GM21367 (cell line): ENCODE data around the gene WWP2.

ENCODE experiments used
- ATAC-seq: cut with Tn5 transposase; IDR thresholded peaks from one replicate; pipeline ENCODE4 v1.9.1; 2021; ENCODE audit not compliant: unreplicated experiment

Gene WWP2

GRCh38 chr16:69888005-69888590 is 126.0 kb downstream of the WWP2 start:
- no peak for ATAC-seq

GRCh38 chr16:69889295-69889964 is 127.3 kb downstream of the WWP2 start:
- no peak for ATAC-seq

- no peak for ATAC-seq
Observed at GRCh38 chr16:69890114-69890891, 128.2 kb downstream of the WWP2 start.

- ATAC-seq, result no peak
Observed at GRCh38 chr16:69890892-69891282, 128.8 kb downstream of the WWP2 start.

GRCh38 chr16:69892378-69892777 is 130.2 kb downstream of the WWP2 start:
- no peak for ATAC-seq

GRCh38 chr16:69893106-69893505 is 131.0 kb downstream of the WWP2 start:
- no peak for ATAC-seq

GRCh38 chr16:69894676-69895075 is 132.5 kb downstream of the WWP2 start:
- ATAC-seq, result no peak

- no peak for ATAC-seq
Observed at GRCh38 chr16:69903865-69904415, 141.8 kb downstream of the WWP2 start.

- ATAC-seq, result no peak
Observed at GRCh38 chr16:69904495-69905170, 142.5 kb downstream of the WWP2 start.

- no peak for ATAC-seq
Observed at GRCh38 chr16:69905171-69905555, 143.0 kb downstream of the WWP2 start.

- ATAC-seq, result no peak
Observed at GRCh38 chr16:69906838-69907401, 144.8 kb downstream of the WWP2 start.

- no peak for ATAC-seq
Observed at GRCh38 chr16:69909043-69909442, 146.9 kb downstream of the WWP2 start.

- no peak for ATAC-seq
Observed at GRCh38 chr16:69909760-69910159, 147.6 kb downstream of the WWP2 start.

GRCh38 chr16:69910964-69911363 is 148.8 kb downstream of the WWP2 start:
- ATAC-seq, result no peak

GRCh38 chr16:69916462-69916861 is 154.3 kb downstream of the WWP2 start:
- ATAC-seq, result no peak

- ATAC-seq, result no peak
Observed at GRCh38 chr16:69917311-69917710, 155.2 kb downstream of the WWP2 start.

- no peak for ATAC-seq
Observed at GRCh38 chr16:69917739-69918138, 155.6 kb downstream of the WWP2 start.

- no peak for ATAC-seq
Observed at GRCh38 chr16:69918241-69918640, 156.1 kb downstream of the WWP2 start.

- no peak for ATAC-seq
Observed at GRCh38 chr16:69921127-69921526, 159.0 kb downstream of the WWP2 start.

- ATAC-seq, result no peak
Observed at GRCh38 chr16:69922200-69922599, 160.1 kb downstream of the WWP2 start.
